Measurements from ENCODE around the gene RBM39. TPM values are rescaled to one million over a fixed set of nuclear protein-coding genes. Genes with fewer than 3 reads are reported as not detected.

RBM39 gene
- total RNA-seq, 1 experiment from 2014 or later: 347 TPM

DNA sequence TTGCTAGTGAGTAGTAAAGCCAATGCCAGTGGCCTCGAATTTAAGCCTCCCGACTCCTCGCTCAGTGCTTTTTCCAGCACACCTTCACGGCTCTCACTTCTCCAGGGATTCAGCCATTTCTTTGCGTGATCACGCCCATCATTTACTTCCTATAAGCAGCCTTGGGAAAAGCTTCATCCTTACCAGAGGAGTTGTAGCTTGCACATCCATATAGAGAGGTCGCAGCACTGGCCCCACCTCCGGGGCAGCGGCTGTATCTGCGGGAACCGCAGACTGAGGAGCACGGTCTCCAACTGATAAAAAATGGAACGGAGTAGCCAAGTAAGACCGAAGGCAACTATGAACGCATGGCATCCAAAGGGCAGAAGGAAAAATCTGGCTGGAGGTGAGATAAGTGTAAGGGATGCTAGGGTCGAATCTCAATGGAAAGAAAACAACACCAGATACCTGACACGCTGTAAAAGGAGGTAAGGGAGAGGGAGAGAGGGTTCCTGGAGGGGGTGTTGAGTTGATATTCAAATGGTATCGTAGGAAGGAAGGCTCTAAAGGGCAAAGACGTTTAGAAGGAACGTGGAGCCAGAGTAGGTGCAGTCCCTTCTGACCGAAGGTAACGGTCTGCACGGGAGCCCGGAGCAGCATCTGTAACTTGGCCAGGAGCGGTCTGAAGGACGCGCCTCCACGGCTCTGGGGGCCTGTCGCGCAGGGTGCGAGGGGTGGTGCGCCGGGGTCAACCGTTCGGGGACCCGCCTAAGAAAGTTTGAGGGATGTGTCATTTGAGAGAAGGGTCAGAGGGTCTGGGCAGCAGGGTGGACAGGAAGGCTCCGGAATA, 43.5 kb downstream of the RBM39 start:
- H3T11ph ChIP-seq (ENCODE audit: low read length): no peak overlapping the region
- H3K23me2 ChIP-seq (ENCODE audit: insufficient read length, low read depth, low read length, poor library complexity, severe bottlenecking): peaks cover 8% of the 10 kb centered on the region
- H3K27ac Mint-ChIP-seq: peak overlapping the region; percentile 11 to 76 (median 42); a peak in 6 of 7 replicates
- H2AFZ ChIP-seq (ENCODE audit: low read length): no peak overlapping the region
- H3K79me1 ChIP-seq (ENCODE audit: insufficient read depth, low read depth, low read length, poor library complexity, severe bottlenecking): no peaks in the 10 kb centered on the region
- H2BK20ac ChIP-seq (ENCODE audit: low read depth, low read length, poor library complexity, severe bottlenecking): no peak overlapping the region
- no peaks in the 10 kb centered on the region for H3K79me2 ChIP-seq (ENCODE audit: insufficient read depth, low read length)
- no peaks in the 10 kb centered on the region for H3K9me3 Mint-ChIP-seq
- peaks cover 2% of the 10 kb centered on the region; the same call in 1 of the 2 replicates for H3K27me3 Mint-ChIP-seq (ENCODE audit: low read depth)
- no peak overlapping the region for H3K18ac ChIP-seq (ENCODE audit: insufficient read length, low read depth, low read length)
- no CpG with 5 or more reads among the region's 37 CpGs for WGBS (ENCODE audit: extremely low coverage, insufficient read length, low lambda C conversion rate)
- no peaks in the 10 kb centered on the region for H3K4me1 ChIP-seq (ENCODE audit: insufficient read depth, low read length)
- H2BK5ac ChIP-seq (ENCODE audit: insufficient read length, low read length): no peak overlapping the region
- H2AK5ac ChIP-seq (ENCODE audit: insufficient read length, low read length): no peak overlapping the region
- H3K36me3 Mint-ChIP-seq (ENCODE audit: insufficient read depth in 1 of 3, low read depth in 3 of 3): peaks cover 6 to 38% (median 21%) of the 10 kb centered on the region in 3 experiments; a peak in 5 of 7 replicates
- H3K9ac ChIP-seq (ENCODE audit: extremely low read depth, insufficient read length, low read length): peak overlapping the region; percentile 8
- H3K56ac ChIP-seq (ENCODE audit: insufficient read length, low read depth, low read length): no peak overlapping the region
- no peaks in the 10 kb centered on the region for H3K9me3 ChIP-seq (ENCODE audit: control insufficient read depth, low read depth, low read length)
- H2BK12ac ChIP-seq (ENCODE audit: insufficient read length, low read depth, low read length): no peak overlapping the region
- H3K27ac ChIP-seq (ENCODE audit: insufficient read length, low read depth, low read length): no peak overlapping the region
- TF ChIP-seq, protein P1, sequence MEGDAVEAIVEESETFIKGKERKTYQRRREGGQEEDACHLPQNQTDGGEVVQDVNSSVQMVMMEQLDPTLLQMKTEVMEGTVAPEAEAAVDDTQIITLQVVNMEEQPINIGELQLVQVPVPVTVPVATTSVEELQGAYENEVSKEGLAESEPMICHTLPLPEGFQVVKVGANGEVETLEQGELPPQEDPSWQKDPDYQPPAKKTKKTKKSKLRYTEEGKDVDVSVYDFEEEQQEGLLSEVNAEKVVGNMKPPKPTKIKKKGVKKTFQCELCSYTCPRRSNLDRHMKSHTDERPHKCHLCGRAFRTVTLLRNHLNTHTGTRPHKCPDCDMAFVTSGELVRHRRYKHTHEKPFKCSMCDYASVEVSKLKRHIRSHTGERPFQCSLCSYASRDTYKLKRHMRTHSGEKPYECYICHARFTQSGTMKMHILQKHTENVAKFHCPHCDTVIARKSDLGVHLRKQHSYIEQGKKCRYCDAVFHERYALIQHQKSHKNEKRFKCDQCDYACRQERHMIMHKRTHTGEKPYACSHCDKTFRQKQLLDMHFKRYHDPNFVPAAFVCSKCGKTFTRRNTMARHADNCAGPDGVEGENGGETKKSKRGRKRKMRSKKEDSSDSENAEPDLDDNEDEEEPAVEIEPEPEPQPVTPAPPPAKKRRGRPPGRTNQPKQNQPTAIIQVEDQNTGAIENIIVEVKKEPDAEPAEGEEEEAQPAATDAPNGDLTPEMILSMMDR (conservative IDR thresholded peaks at IDR 0.05): no peak
- H3K27me3 ChIP-seq (ENCODE audit: insufficient read depth, low read length): no peaks in the 10 kb centered on the region
- H4K20me1 ChIP-seq (ENCODE audit: control insufficient read depth, insufficient read depth, insufficient read length): no peaks in the 10 kb centered on the region
- H3K14ac ChIP-seq (ENCODE audit: insufficient read depth, low read length): no peak overlapping the region; the same call in 1 of the 2 replicates
- no peak overlapping the region for H3K4ac ChIP-seq (ENCODE audit: low read depth, low read length)
- H4K91ac ChIP-seq (ENCODE audit: insufficient read length, low read depth, low read length): no peak overlapping the region
- DNase-seq: no peak
- H3K4me3 Mint-ChIP-seq: peak overlapping the region; percentile 93 to 97
- peaks cover 17 to 18% of the 10 kb centered on the region in 2 experiments for H3K4me1 Mint-ChIP-seq
- H4K5ac ChIP-seq (ENCODE audit: insufficient read length, low read depth, low read length): no peak overlapping the region
- H3K23ac ChIP-seq (ENCODE audit: insufficient read length, low read depth, low read length): no peak overlapping the region
- H3K4me2 ChIP-seq (ENCODE audit: insufficient read depth, insufficient read length, low read length): peak overlapping the region; percentile 94
- no peak overlapping the region for H4K8ac ChIP-seq (replicated peaks; ENCODE audit: insufficient read length, low read depth, low read length)
- H2BK120ac ChIP-seq (ENCODE audit: low read depth, low read length, poor library complexity, severe bottlenecking): no peak overlapping the region
- no peak overlapping the region for H2BK15ac ChIP-seq (ENCODE audit: low read depth, low read length)

Data from H9 (cell line).